ENCODE results near the gene APOF.
"Not testable (repeated sequence)": the region's sequence is repeated elsewhere in the genome, so short reads cannot be mapped to it uniquely, and the experiment has no call there.

The APOF gene, protein sequence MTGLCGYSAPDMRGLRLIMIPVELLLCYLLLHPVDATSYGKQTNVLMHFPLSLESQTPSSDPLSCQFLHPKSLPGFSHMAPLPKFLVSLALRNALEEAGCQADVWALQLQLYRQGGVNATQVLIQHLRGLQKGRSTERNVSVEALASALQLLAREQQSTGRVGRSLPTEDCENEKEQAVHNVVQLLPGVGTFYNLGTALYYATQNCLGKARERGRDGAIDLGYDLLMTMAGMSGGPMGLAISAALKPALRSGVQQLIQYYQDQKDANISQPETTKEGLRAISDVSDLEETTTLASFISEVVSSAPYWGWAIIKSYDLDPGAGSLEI

DNA sequence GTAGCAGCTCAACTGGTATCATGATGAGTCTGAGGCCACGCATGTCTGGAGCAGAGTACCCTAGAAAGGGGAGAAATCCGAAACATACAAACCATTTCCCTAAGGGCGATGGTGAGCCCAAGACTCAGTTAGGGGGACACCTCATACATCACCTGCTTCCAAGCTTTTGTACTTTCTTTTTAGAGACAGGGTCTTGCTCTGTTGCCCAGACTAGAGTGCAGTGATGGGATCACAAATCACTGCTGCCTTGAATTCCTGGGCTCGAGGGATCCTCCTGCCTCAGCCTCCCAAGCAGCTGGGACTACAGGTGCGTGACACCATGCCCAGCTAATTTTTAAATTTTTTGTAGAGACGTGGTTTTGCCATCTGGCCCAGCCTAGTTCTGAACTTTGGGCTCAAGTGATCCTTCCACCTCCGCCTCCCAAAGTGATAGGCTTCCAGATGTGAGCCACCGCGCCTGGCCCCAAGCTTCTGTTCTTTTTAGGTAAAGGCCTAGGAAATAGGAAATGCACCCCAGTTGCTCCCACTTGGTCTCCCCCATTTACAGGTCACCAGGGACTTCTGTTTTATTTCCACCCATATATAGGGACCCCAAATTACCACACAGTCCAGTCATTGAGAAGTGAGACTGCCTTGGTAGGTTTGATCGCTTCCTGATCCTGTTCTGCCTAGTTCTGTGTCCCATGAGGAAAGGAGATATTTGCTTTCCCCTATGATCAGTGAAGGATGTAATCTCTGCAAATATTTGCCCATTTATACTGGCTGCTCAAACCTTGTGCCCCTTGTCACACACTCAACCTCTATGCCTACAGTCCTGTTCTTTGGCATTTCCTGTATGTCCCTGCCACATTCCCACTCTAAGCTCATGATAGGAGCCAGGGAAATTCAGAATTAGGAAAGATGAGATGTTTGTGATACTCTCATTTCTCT is at the start of gene APOF:
TSS of gene APOF (minus strand) at position 728 of the 930 bp plus-strand sequence. CDS start at position 616, 112 bp downstream.
- no peak for DNase-seq (ENCODE audit: low read depth in 2 of 2)

DNA sequence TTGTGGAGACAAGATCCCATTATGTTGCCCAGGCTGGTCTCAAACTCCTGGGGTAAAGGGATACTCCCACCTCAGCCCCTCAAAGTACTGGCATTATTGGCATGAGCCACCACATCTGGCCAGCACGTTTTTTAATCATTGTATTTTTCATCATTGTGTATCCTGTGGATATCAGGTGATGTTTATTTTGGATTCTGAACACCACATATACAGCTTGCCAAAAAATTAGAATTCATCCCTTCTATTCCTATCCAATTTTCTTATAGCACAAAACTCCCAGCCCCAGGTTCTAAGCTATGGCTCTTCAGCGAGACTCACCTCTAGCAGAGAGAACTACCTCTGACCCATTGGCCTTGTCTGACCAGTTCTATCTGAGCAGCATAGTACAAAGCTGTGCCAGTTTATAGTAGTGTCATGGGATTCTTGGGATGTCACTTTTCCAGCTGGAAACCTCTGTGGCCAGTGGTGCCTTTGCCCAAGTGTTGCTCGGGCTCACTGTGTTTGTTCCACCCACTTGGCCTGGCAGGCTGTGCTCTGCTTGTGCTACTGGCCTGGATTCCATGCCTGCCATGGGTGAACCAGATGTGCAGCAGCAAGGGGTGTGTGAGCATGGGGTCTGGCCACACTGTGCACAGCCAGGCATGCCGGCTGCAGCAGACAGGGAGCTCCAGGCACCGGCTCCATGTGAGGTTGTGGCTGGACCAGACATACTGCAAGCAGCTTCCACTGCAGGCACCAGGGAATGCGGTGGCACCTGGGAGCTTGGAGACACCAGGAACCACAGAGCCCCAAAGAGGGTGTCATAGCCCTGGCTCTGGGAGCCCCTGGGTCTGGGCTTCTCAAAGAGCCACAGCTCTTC is 49.4 kb upstream of the APOF start:
- no peak for DNase-seq (ENCODE audit: low read depth in 2 of 2)

DNA sequence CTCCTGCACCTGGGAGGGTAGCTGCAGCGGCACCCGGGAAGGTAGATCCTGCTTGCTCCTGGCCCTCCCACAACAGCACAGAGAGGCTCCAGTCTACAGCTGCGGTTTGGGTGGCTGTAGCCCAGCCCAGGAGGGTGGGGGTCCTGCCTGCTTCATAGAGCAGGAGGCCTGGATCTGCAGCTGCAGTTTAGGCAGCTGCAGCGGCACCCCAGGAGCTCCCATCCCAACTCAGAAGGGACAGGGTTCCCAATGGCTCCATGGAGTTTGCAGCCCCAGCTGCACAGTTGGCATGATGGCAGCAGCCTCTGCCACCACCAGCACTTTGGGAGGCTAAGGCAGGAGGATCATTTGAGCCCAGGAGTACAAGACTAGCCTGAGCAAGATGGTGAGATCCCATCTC is 48.1 kb upstream of the APOF start:
- no peak for DNase-seq (ENCODE audit: low read depth in 2 of 2)

DNA sequence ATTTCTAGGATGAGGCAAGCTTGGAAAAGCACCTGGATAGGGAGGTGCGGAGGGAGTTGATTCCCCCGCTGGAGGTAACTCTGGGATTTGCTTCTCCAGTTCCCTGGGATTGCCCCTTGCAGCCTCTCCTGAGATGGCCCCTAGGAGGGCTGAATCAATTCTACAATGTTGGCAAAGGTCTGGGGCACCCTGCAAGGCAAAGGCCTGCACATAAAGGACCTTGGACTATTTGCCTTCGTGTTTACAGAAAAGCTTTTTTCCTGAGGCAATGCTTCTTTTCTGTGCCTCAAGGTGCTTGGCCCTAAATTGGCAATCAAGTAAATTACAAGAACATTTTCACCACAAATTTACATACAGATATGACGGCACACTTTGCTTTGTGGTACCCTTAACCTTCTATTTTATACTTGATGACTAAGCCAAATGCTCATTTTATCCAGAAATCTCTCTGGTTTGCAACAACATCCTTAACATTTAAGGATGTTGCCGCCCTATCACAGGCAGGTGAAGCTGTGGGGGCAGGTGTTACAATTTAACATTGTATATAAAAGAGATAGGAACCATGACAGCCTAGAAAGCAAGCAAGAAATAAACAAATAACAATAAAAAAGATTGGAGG is 46.3 kb upstream of the APOF start:
- no peak for DNase-seq (ENCODE audit: low read depth in 2 of 2)

DNA sequence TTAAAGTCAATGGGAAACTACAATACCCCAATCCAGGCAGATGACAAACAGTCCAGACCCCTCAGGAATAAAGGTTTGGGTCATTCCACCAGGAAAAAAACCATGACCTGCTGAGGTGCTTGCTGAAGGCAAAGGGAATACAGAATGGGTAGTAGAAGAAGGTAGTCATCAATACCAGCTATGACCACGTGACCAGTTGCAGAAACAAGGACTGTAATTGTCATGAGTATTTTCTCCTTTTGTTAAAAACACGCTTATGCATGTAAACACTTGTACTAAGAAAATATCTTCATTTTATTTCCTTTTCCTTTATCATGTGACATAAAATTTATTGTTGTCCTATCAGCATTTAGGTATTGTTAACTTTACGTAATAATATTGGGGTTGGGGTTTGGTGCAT is 41.6 kb upstream of the APOF start:
- not testable (repeated sequence) for DNase-seq (ENCODE audit: low read depth in 2 of 2)

DNA sequence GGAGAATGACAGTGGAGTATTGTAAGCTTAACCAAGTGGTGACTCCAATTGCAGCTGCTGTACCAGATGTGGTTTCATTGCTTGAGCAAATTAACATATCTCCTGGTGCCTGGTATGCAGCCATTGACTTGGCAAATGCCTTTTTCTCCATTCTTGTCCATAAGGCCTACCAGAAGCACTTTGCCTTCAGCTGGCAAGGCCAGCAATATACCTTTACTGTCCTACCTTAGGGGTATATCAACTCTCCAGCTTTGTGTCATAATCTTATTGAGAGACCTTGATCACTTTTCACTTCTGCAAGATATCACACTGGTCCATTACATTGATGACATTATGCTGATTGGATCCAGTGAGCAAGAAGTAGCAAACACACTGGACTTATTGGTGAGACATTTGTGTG is 39.0 kb upstream of the APOF start:
- not testable (repeated sequence) for DNase-seq (ENCODE audit: low read depth in 2 of 2)

DNA sequence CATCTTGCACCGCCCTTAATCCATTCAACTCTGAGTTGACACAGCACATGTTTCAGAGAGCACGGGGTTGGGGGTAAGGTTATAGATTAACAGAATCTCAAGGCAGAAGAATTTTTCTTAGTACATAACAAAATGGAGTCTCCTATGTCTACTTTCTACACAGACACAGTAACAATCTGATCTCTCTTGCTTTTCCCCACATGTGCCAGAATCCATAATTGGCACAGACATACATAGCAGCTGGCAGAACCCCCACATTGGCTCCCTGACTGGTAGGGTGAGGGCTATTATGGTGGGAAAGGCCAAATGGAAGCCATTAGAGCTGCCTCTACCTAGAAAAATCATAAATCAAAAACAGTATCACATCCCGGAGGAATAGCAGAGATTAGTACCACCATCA is 38.5 kb upstream of the APOF start:
- DNase-seq (ENCODE audit: low read depth in 2 of 2): not testable (repeated sequence)

DNA sequence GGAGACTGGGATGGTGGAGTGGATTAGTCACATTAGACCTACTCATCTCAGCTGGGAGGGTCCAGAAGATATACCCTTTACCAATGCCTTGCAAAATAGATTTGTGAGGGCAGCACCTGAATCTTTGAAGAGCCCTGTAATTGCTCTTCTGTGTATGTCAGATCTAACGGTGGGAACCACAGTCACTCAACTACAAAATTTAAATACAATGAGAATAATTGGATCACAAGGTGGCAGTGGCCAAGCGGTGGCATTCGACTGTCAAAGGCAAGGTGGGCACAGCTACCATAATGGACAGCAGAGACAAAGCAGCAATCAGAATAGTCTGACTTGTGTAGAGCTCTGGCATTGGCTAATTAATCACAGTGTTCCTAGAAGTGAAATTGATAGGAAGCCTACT is 36.8 kb upstream of the APOF start:
- not testable (repeated sequence) for DNase-seq (ENCODE audit: low read depth in 2 of 2)

DNA sequence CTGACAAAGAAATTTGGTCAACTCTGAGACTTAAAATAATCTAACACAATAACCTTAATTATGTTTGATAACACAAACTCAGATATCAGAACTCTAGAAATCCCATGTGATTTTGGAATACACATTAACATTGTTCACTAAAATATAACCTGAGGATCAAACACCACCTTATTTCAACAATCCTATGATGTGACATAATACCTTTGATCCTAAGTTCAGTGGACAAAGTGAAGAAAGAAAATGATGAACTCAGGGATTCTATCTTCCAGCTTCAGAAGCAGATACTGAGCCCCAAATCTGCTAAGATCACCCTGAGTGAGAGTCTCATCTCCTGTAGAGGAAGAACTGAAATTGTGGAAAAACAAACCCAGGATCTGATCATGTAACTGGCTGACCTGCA is 35.7 kb upstream of the APOF start:
- DNase-seq (ENCODE audit: low read depth in 2 of 2): no peak

DNA sequence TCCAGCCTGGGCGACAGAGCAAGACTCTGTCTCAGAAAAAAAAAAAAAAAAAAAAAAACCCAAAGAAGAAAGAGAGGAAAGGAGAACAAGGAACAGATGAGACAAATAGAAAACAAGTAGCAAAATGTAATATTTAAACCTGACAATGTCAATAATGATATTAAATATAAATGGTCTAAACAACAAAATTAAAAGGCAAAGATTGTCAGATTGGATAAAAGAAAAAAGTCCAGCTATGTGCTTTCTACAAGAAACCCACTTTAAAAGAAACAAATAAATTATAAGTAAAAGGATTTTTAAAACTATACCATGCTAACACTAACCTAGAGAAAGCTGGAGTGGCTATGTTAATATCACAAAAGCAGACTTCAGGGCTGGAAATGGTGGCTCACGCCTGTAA is 29.7 kb upstream of the APOF start:
- no peak for DNase-seq (ENCODE audit: low read depth in 2 of 2)

DNA sequence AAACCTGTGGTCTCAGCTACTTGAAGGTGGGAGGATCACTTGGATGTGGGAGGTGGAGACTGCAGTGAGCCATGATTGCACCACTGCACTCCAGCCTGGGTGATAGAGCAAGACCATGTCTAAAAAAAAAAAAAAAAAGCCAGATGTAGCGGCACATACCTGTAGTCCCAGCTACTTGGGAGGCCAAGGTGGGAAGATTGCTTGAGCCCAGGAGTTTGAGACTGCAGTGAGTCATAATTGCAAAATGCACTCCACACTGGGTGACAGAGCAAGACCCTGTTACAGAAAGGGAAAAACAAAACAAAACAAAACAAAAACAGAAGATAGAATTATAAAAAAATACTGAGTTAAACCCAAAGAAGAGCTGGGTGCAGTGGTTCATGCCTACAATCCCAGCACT is 29.1 kb upstream of the APOF start:
- DNase-seq (ENCODE audit: low read depth in 2 of 2): no peak

DNA sequence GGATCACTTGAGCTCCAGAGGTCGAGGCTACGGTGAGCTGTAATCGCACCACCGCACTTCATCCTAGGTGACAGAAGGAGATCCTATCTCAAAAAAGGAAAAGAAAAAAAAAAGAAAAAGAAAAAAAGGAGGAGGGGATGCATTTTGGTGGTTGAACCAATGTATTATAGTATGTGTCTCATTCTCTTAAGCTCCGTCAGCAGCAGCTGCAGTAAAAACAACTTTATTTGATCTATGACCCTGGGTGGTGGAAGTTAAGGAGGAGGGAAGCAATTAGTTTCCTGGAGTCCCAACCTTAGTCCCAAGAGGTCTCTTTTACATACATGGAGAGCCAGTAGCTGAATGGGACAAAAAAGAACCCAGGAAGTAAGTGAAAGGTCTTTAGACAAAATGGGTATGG is 26.8 kb upstream of the APOF start:
- no peak for DNase-seq (ENCODE audit: low read depth in 2 of 2)

DNA sequence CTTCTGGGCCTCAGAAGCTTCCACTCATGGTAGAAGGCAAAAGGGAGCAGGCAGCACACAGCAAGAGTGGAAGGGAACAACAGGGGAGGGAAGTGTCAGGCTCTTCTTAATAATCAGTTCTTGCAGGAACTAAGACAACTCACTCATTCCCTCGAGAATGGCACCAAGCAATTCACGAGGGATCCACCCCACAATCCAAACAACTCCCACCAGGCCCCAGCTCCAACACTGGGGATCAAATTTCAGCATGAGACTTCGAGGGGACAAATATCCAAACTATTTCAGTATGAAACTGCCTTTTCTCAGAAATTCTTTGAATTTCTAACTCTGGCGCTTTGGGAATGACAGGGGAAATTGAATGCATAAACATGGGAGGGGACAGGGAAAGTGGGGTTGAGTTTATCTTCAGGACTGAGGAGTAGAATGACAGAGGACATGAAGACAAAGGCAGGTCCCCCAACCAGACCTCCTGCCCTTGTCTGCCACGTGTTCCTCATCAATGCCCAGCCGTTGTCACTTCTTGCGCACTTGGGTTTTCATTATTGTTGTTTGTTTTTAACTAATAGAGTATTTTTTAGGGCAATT is 24.6 kb upstream of the APOF start:
- DNase-seq (ENCODE audit: low read depth in 2 of 2): no peak

DNA sequence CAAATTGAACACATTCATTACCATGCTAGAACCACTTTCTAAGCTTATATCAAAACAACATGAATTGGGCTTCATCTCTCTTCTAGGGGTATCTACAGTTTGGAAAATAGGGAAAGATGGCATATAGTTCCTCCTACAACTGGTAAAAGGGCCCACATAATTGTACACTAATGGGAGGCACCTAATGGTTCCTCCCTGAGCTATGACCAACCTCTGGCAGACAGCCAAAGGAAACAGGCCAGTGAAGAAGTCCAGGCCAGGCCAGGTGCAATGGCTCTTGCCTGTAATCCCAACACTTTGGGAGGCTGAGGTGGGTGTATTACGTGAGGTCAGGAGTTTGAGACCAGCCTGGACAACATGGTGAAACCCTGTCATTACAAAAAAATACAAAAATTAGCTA is 23.2 kb upstream of the APOF start:
- no peak for DNase-seq (ENCODE audit: low read depth in 2 of 2)

DNA sequence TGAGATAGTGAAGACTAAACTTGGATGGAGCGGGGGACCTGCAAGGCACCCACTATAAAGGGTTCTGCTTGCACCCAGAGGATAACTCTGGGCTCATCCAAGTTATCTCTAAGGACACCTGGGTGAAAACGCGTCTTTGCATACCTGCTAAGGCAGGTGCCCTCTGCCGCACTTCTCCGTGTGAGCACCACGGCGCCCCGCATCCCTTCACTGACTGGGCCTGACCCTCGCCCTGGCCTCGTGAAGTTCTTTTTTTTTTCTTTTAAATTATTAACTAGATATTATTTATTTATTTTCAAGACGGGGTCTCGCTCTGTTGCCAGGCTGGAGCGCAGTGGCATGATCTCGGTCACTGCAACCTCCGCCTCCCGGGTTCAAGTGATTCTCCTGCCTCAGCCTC is 20.0 kb upstream of the APOF start:
- DNase-seq (ENCODE audit: low read depth in 2 of 2): no peak

DNA sequence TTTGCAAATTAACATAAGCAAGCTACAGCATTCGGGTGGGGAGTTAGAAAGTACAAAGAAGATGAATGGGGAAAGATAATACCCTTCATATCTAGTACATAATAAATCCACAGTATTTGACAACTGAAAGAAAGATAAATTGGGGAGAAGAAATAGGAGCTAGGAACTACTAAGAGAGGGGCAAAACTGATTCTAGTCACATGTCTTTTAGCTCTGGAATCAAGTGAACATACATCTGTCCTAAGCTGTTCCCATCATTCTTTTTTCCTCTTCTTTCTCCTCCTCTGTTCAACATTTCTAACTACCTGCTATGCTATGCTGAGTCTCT is 15.3 kb upstream of the APOF start:
- no peak for DNase-seq (ENCODE audit: low read depth in 2 of 2)

DNA sequence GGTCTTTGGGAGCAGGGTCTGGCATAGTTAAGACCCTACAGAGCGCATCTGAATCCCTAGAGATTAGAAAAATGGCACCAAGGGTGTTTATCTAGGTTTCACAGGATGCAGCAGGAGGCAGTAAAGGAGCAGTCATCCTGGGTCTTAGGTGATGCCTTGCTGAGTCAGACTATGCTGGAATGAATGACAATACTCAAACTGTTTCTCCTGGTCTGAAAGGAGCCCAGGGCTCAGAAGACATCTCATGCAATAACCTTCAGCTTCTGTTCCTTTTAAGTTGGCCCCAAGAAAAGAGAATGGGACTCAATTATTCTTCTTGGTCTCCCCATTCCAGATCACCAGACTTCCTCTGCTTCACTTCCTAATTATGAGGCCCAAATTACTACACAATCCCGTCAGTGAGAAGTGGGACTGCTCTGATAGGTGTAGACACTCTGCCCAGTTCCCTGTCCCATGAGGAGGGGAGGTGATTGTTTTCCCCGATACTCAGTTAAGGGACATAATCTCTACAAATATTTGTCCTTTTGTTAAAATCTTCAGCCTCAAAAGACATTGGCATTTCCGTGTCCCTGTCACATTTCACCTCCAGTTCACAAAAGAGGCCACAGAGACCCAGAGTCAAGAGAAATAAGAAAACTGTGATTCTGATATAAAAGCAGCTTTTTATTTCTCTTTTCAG is 14.8 kb upstream of the APOF start:
- DNase-seq (ENCODE audit: low read depth in 2 of 2): no peak

DNA sequence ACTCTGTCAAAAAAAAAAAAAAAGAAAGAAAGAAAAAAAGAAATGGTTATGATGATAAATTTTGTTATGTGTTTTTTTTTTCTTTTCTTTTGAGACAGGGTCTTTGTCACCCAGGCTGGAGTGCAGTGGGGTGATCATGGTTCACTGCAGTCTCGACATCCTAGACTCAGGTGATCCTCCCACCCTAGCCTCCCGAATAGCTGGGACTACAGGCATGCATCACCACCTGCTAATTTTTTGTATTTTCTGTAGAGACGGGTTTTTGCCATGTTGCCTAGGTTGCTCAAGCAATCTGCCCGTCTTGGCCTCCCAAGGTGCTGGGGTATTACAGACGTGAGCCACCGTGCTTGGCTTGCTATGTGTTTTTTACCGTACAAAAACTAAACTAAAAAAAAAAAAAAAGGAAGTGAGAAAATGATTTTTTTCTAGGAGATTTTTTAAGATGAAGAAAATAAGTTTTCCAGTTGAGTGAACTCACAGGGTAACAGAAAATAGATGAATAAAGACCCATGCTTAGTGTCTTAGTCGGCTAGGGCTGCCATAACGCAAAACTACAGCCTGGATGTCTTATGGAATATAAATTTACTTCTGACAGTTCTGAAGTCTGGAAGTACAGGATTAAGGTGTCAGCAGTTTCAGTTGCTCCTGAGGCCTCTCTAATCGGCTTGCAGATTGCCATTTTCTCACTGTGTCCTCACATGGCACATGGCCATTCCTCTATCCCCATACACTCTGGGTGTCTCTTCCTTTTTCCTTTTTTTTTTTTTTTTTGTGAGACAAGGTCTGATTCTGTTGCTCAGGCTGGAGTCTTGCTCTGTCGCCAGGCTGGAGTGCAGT is 13.2 kb upstream of the APOF start:
- DNase-seq (ENCODE audit: low read depth in 2 of 2): no peak

DNA sequence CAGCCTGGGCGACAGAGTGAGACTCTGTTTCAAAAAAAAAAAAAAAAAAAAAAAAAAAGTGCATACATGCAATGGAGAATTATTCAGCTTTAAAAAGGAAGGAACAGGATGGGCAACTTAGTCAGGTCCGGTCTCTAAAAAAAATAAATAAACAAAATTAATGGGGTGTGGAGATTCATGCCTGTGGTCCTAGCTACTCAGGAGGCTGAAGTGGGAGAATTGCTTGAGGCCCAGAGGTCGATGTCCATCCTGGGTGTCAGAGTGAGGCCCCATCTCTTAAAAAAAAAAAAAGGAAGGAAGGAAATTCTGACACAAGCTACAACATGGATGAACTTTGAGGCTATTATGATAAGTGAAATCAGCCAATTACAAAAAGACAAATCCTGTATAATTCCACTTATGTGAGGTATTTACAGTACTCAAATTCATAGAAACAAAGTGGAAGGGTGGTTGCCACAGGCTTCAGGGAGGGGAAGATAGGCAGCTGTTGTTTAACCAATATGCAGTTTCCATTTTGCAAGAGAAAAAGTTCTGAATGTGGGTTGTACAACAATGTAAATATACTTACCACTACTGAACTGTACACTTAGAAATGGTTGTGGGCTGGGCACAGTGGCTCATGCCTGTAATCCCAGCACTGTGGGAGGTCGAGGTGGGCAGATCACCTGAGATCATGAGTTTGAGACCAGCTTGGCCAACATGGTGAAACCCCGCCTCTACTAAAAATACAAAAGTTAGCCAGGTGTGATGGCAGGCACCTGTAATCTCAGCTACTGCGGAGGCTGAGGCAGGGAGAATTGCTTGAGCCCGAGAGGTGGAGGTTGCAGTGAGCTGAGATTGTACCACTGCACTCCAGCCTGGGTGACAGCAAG is 12.3 kb upstream of the APOF start:
- no peak for DNase-seq (ENCODE audit: low read depth in 2 of 2)

Measured in stimulated activated CD8-positive, alpha-beta memory T cell treated with anti-CD3 and anti-CD28 coated beads, Interleukin-2, amount 100 ng/mL, for 48 hours (primary cell).